Panc1 (cell line): Measurements from ENCODE around the gene CDH6.

Experiments
- REST ChIP-seq, 2 experiments: IDR thresholded peaks; 2 replicates each; pipeline ENCODE4 v1.6.1; 2011 to 2012; ENCODE audit warnings: low read depth in 2 of 2, control low read depth in 1 of 2, low read length in 1 of 2, mild to moderate bottlenecking in 1 of 2, moderate library complexity in 1 of 2; ENCODE audit not compliant: insufficient read depth in 1 of 2
- TF ChIP-seq, protein P1 (sequence below): fragments of 450-650 bp; IDR thresholded peaks from 2 replicates; pipeline ENCODE4 v1.5.1; 2017; ENCODE audit warnings: mild to moderate bottlenecking

GRCh38 chr5:31291323-31291854 lies 97.9 kb downstream of the CDH6 start:
- TF ChIP-seq, protein P1, sequence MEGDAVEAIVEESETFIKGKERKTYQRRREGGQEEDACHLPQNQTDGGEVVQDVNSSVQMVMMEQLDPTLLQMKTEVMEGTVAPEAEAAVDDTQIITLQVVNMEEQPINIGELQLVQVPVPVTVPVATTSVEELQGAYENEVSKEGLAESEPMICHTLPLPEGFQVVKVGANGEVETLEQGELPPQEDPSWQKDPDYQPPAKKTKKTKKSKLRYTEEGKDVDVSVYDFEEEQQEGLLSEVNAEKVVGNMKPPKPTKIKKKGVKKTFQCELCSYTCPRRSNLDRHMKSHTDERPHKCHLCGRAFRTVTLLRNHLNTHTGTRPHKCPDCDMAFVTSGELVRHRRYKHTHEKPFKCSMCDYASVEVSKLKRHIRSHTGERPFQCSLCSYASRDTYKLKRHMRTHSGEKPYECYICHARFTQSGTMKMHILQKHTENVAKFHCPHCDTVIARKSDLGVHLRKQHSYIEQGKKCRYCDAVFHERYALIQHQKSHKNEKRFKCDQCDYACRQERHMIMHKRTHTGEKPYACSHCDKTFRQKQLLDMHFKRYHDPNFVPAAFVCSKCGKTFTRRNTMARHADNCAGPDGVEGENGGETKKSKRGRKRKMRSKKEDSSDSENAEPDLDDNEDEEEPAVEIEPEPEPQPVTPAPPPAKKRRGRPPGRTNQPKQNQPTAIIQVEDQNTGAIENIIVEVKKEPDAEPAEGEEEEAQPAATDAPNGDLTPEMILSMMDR, result peak; percentile 45
- TF ChIP-seq REST (IDR thresholded peaks at IDR 0.05; ENCODE audit: insufficient read depth in 1 of 2, low read depth in 2 of 2, low read length in 1 of 2), result no peak
